Muscle of leg (tissue), 11 donors: ENCODE measurements around the gene ATG9A. TPM values are rescaled to one million over a fixed set of nuclear protein-coding genes. Genes with fewer than 3 reads are reported as not detected.

Source experiments
- DNase-seq: peaks from one replicate; pipeline ENCODE4 v3.0.0; 2013
- H3K27ac ChIP-seq: one replicate; pipeline ENCODE4 v1.5.1; 2013; ENCODE audit warnings: mild to moderate bottlenecking, low read length, control low read depth
- H3K27me3 ChIP-seq: one replicate; pipeline ENCODE4 v1.6.1; 2013; ENCODE audit warnings: low read length; ENCODE audit not compliant: control insufficient read depth, insufficient read depth
- H3K36me3 ChIP-seq: one replicate; pipeline ENCODE4 v1.6.1; 2013; ENCODE audit warnings: low read length; ENCODE audit not compliant: control insufficient read depth, insufficient read depth
- H3K4me1 ChIP-seq: one replicate; pipeline ENCODE4 v1.6.1; 2013; ENCODE audit warnings: low read length; ENCODE audit not compliant: control insufficient read depth, insufficient read depth
- H3K4me3 ChIP-seq: one replicate; pipeline ENCODE4 v1.5.1; 2013; ENCODE audit warnings: low read length, control low read depth
- H3K9me3 ChIP-seq: replicated peaks from 2 replicates; pipeline ENCODE4 v1.6.1; 2013; ENCODE audit warnings: low read depth, low read length; ENCODE audit not compliant: control insufficient read depth
- WGBS: methylation state at CpG from one replicate; pipeline ENCODE4 v1.1.5; 2013; ENCODE audit warnings: missing lambda C conversion rate; ENCODE audit not compliant: insufficient coverage; 5-methylcytosine and 5-hydroxymethylcytosine counted together
- polyA plus RNA-seq, 8 donors: library from polyadenylated mRNA; unstranded; fragments of 120-200 nt; gene quantifications; one replicate each; pipeline versions ENCODE4 v1.2.1 to v1.2.3, GENCODE V29; 2013; ENCODE audit warnings: inconsistent platforms in 1 of 8, low replicate concordance in 1 of 8; ENCODE audit not compliant: insufficient read length in 8 of 8, insufficient read depth in 1 of 8
- total RNA-seq: library from RNA; stranded (reverse); fragments of 120-200 nt; gene quantifications from one replicate; pipeline ENCODE4 v1.2.4, GENCODE V29; 2013

The ATG9A gene
- total and polyA plus RNA-seq, 9 donors = 13.7 to 35.1 (median 32.0) TPM

- Histone ChIP-seq H3K9me3 (no peaks in the 10 kb centered on the region), H3K27ac (no peak overlapping the region), H3K4me1 (peaks cover 43% of the 10 kb centered on the region), H3K36me3 (peaks cover 64% of the 10 kb centered on the region), H3K27me3 (no peaks in the 10 kb centered on the region), H3K4me3 (no peak overlapping the region)
- no peak for DNase-seq
- WGBS = 80% methylated on average over 5 of the region's 6 CpGs
These were observed 12.9 kb downstream of the ATG9A start for GRCh38 chr2:219216535-219216915.

DNA sequence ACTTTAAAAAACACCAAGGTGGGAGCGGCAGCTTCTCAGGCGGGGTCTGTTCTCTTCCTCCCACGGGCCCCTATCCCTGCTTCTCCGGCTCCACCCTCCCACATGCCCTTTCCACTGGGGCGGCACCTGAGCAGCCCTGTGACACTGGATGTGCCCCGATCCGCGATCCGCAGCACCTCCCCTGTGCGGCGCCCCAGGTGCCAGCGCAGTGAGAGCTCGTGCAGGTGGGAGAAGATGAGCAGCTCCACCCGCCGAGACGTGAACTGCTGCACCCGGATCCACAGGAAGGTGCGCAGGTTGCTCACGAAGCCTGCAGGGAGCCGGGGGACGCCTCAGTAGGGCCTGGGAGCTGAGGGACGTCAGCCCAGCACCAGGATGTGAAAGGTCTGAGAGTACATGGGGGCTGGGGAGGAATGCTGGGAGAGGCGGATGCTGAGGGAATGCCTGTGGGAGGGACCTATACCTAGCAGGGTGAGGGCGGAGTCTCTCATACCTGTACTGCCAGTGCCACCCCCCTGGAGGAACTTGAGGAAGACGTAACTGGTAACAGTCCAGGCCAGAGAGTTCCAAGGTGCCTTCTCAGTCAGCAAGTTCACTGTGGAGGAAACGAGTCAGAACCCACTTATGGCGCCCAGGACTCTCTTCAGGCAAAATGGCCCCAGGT lies 13.4 kb downstream of the ATG9A start:
- Histone ChIP-seq H3K4me3 (no peak overlapping the region), H3K4me1 (peaks cover 38% of the 10 kb centered on the region), H3K27ac (no peak overlapping the region), H3K27me3 (no peaks in the 10 kb centered on the region), H3K9me3 (no peaks in the 10 kb centered on the region), H3K36me3 (peaks cover 62% of the 10 kb centered on the region)
- 90% methylated on average over 21 of the region's 27 CpGs for WGBS
- DNase-seq = no peak

DNA sequence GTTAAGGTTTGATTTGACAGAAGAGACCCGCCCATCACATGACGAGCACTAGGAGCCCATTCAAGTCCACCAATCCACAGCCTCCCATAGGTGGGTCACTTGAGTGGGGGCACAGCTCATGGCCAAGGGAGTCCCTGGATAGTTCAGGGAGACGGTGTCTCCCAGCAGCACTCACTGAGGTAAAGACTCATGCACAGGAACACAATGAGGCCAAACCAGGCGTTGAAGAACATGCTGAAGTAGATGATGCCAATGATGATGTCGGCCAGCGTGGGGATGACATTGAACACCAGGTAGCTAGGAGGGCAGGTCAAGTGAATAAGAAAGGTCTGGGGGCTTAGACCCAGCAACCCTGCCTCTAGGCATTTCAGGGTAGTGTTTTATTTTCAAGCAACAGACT lies 14.7 kb downstream of the ATG9A start:
- H3K27ac ChIP-seq = no peak overlapping the region
- H3K27me3 ChIP-seq = no peaks in the 10 kb centered on the region
- no peaks in the 10 kb centered on the region for H3K9me3 ChIP-seq
- DNase-seq = no peak
- 90% methylated on average over 4 of the region's 6 CpGs for WGBS
- H3K4me1 ChIP-seq = peaks cover 30% of the 10 kb centered on the region
- H3K4me3 ChIP-seq = no peak overlapping the region
- H3K36me3 ChIP-seq = peaks cover 61% of the 10 kb centered on the region

DNA sequence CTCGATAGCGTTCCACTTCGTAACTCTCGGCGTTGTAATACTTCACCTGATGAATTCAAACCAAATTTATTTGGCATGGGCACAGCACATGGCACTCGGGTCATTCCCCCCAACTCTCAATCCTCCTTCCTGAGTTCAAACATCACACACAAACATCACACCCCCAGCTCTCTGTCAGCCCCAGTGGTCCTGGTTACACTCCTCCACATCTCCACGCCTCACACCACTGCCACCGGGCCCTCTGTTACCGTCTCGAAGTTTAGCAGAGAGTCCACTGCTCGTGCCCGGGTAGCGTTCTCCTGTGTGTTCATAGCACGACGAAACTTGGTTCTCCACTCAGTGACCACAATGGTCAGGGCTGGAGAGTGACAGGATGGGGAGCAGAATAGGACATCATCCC lies 15.3 kb downstream of the ATG9A start:
- Histone ChIP-seq H3K27ac (no peak overlapping the region), H3K9me3 (no peaks in the 10 kb centered on the region), H3K36me3 (peaks cover 65% of the 10 kb centered on the region), H3K4me1 (peaks cover 23% of the 10 kb centered on the region), H3K4me3 (no peak overlapping the region), H3K27me3 (no peaks in the 10 kb centered on the region)
- DNase-seq = no peak
- WGBS = 94% methylated on average over 10 of the region's 15 CpGs

- DNase-seq = no peak
- peaks cover 71% of the 10 kb centered on the region for H3K36me3 ChIP-seq
- 92% methylated on average over 10 of the region's 10 CpGs for WGBS
- H3K27ac ChIP-seq = no peak overlapping the region
- H3K27me3 ChIP-seq = no peaks in the 10 kb centered on the region
- H3K4me1 ChIP-seq = peaks cover 20% of the 10 kb centered on the region
- H3K9me3 ChIP-seq = no peaks in the 10 kb centered on the region
- no peak overlapping the region for H3K4me3 ChIP-seq
These were observed 15.9 kb downstream of the ATG9A start for GRCh38 chr2:219213486-219214071.

DNA sequence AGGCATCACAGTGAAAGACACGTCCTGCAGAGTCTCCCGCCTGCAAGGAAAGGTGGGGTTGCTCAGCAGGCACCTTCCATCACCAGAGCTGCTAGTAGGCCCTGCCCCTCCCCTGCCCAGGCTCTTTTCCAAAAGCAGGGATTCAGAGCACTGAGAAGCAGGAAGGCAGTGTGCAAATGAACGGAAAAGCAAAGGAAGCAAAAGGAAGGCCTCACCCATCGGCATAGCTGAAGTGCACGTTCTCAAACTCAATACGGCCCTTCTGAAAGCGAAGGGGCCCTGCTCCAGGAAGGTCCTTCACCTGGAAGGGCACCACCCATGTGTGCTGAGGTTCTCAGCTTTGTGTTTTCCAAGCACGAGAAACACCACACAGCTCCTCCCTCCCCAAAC lies 16.4 kb downstream of the ATG9A start:
- no peak for DNase-seq

DNA sequence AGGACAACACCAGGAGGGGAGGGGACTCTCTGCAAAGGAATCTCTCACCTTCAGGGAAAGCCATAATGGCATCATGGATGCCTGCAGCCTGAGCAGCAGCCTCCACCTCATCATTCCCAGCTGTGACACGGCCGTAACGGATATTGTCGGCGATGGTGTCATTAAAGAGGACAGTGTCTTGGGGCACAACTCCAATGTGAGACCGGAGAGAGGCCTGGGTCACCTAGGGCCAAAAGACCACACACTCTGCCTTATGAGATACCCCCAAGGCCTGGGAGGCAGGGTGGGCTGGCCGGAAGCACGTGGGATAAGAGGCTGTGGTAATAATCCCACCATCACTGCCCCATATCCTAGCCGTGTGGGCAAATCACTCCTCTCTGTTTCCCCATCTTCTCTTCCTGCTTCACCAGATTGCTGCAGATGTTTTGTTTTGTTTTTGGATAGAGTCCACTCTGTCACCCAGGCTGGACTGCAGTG lies 18.5 kb downstream of the ATG9A start:
- no peak overlapping the region for H3K27ac ChIP-seq
- H3K4me1 ChIP-seq = peaks cover 20% of the 10 kb centered on the region
- no peaks in the 10 kb centered on the region for H3K27me3 ChIP-seq
- H3K4me3 ChIP-seq = no peak overlapping the region
- H3K9me3 ChIP-seq = no peaks in the 10 kb centered on the region
- DNase-seq = no peak
- 70% methylated on average over 2 of the region's 9 CpGs for WGBS
- peaks cover 68% of the 10 kb centered on the region for H3K36me3 ChIP-seq

More for the DNA sequence above, 16.4 kb downstream of the ATG9A start:
- Histone ChIP-seq H3K27me3 (no peaks in the 10 kb centered on the region), H3K4me1 (peaks cover 20% of the 10 kb centered on the region), H3K4me3 (no peak overlapping the region), H3K9me3 (no peaks in the 10 kb centered on the region), H3K36me3 (peaks cover 77% of the 10 kb centered on the region), H3K27ac (no peak overlapping the region)
- 93% methylated on average over 8 of the region's 8 CpGs for WGBS

DNA sequence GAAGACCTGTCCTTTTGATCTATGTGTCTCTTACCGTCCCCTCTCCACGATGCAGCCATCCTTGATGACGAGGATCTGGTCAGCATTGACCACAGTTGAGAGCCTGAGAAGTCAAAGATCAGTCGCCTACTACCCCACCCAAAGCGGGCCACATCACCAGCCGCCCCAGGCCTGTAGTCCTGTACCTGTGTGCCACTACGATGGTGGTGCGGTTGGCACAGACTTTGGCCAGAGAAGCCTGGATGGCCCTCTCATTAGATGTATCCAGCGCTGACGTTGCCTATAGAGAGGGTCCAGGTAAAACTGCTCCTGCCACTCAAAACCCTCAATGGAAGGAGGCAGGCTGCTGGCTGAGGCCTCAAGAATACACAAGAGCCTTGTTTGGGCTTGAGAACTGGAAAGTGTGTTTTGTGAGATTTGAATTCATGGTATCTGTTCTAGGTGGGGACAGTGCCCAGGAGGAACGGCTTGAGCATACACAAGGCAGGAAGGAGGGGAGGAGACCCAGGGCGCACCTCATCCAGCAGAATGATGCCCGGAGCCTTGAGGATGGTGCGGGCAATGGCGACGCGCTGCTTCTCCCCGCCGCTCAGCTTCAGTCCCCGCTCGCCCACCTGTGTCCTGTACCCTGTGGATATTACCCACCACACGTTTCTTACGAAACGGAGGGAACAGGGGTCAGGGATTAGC lies 19.1 kb downstream of the ATG9A start:
- Histone ChIP-seq H3K9me3 (no peaks in the 10 kb centered on the region), H3K27me3 (no peaks in the 10 kb centered on the region), H3K27ac (no peak overlapping the region), H3K36me3 (peaks cover 64% of the 10 kb centered on the region), H3K4me1 (peaks cover 22% of the 10 kb centered on the region), H3K4me3 (no peak overlapping the region)
- DNase-seq = no peak
- WGBS = 89% methylated on average over 17 of the region's 24 CpGs

DNA sequence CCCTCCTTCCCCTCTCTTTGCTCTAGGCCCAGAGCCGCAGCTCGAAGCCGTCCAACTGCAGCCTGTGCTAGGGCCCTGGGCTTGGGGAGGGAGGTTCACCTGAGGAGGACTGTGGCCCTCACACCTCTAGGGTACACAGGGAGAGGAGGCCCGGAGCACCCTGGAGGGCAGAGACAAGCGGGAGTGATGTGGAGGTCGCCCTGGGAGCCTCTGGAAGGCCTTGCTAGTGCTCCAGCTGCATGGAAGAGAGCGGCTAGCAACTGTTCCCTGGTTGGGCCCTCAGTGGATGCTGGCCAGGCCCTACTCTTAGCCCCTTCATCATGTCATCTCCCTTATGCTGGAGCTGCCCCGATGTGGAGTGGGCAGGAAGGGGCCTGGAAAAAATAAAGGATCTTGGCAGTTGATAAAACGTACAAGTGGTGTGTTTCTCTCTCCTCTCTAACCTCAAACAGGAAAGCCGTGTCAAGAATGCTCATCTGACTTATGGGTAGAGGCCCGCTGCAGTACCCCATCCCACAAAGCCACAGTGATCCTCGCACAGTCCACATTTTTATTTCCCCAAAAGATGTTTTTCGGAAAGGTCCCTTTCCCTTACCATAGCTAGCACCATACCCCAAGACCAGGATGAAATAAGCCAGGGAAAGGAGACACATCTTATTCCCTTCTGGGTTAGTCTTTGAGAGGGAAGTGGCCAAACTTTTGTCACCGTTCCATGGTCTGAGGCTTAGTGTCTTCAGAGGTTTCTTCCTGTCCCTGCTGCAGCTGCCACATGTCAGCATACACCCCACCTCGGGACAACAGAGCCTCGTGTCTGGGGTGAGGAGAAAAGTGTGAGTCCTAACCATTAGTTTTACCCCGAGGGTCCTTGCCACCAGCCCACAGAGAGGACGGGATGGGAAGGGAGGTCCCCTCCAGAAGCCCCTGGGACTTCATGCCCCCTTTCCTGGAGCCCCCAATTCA lies 19.9 kb downstream of the ATG9A start:
- no peak overlapping the region for H3K4me3 ChIP-seq
- H3K36me3 ChIP-seq = peaks cover 57% of the 10 kb centered on the region
- H3K27me3 ChIP-seq = no peaks in the 10 kb centered on the region
- H3K4me1 ChIP-seq = peaks cover 22% of the 10 kb centered on the region
- H3K9me3 ChIP-seq = no peaks in the 10 kb centered on the region
- no peak for DNase-seq
- 73% methylated on average over 10 of the region's 18 CpGs for WGBS
- no peak overlapping the region for H3K27ac ChIP-seq
